Fibroblast of lung (primary cell): ENCODE results near the gene RPS14.

Experiments
- CTCF ChIP-seq, 2 donors: IDR thresholded peaks in 1 of 2; conservative IDR thresholded peaks in 1 of 2; 1 replicate in 1 of 2; 2 replicates in 1 of 2; pipeline ENCODE4 v1.5.1; 2011 to 2012; ENCODE audit warnings: low read length in 2 of 2, control low read depth in 1 of 2, inconsistent platforms in 1 of 2, low read depth in 1 of 2, mild to moderate bottlenecking in 1 of 2
- EZH2 ChIP-seq: IDR thresholded peaks from 2 replicates; pipeline ENCODE4 v1.5.1; 2012; ENCODE audit warnings: low read length, control low read depth, mild to moderate bottlenecking; ENCODE audit errors: missing control alignments

- TF ChIP-seq CTCF (conservative IDR thresholded peaks at IDR 0.05 in 1 of 2, IDR thresholded peaks at IDR 0.05 in 1 of 2; ENCODE audit: low read depth in 1 of 2, low read length in 2 of 2) (no peak), EZH2 (no peak)
Measured at GRCh38 chr5:150490754-150491153, 41.2 kb upstream of the RPS14 start.
